Measurements from ENCODE around the gene LPIN1. TPM values are rescaled to one million over a fixed set of nuclear protein-coding genes. Genes with fewer than 3 reads are reported as not detected.

The LPIN1 gene
- total RNA-seq, 4 donors from 2014 or later: 19.0 to 52.3 (median 30.5) TPM

DNA sequence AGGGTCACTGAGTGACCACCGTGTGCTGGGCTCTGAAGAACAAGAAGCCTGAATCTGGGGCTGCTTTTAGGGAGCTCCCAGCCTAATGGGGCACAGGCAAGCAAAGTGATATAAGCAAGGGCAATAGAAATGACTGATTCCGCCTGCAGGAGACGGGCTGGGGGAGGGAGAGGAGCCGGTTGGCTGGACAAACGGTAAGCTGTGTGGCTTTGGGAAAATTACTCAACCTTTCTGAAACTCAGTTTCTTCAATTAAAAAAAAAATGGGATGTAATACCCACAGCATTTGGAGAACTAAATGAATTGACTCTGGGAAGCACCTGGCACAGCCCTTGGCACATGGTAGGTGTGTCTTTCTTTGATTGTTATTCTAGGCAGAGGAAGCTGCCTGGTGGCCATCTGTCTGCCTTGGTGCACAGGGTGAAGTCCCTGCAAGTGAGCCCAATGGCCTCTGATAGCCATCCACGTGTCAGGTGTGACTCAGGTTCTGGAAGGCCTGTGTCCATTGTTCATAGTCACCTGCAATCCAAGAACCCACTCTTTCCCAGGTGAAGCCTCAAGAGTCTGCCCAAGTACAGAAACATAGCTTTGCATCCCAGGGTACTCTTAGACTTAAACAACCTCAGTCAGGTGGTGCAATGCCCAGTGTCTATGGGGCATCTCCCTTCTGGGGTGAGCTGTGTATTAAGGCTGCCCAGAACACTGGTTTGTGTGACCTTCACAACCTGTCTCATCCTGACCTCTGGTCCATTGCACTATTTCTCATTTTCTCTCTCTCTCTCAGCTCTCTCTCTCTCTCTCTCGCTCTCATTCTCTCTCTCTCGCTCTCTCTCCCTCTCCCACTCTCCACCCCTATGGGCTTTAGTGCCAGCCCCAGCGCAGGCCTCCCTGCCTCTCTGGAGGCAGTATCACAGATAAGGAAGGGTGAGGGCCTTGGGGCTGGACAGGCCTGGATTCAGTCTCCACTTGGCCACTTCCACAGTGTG, 46.5 kb upstream of the LPIN1 start:
- no peak overlapping the region for H3K27ac ChIP-seq
- no peaks in the 10 kb centered on the region for H3K36me3 ChIP-seq
- TF ChIP-seq, protein P1, sequence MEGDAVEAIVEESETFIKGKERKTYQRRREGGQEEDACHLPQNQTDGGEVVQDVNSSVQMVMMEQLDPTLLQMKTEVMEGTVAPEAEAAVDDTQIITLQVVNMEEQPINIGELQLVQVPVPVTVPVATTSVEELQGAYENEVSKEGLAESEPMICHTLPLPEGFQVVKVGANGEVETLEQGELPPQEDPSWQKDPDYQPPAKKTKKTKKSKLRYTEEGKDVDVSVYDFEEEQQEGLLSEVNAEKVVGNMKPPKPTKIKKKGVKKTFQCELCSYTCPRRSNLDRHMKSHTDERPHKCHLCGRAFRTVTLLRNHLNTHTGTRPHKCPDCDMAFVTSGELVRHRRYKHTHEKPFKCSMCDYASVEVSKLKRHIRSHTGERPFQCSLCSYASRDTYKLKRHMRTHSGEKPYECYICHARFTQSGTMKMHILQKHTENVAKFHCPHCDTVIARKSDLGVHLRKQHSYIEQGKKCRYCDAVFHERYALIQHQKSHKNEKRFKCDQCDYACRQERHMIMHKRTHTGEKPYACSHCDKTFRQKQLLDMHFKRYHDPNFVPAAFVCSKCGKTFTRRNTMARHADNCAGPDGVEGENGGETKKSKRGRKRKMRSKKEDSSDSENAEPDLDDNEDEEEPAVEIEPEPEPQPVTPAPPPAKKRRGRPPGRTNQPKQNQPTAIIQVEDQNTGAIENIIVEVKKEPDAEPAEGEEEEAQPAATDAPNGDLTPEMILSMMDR (IDR thresholded peaks at IDR 0.05): no peak
- TF ChIP-seq POLR2A (IDR thresholded peaks at IDR 0.05): no peak
- no peaks in the 10 kb centered on the region for H3K9me3 ChIP-seq
- no peak for DNase-seq
- intact Hi-C loops (cut with DNase I; ENCODE audit: low total_unique reads): no loop called here
- no peaks in the 10 kb centered on the region for H3K4me1 ChIP-seq
- no peaks in the 10 kb centered on the region for H3K27me3 ChIP-seq
- H3K4me3 ChIP-seq: no peak overlapping the region

DNA sequence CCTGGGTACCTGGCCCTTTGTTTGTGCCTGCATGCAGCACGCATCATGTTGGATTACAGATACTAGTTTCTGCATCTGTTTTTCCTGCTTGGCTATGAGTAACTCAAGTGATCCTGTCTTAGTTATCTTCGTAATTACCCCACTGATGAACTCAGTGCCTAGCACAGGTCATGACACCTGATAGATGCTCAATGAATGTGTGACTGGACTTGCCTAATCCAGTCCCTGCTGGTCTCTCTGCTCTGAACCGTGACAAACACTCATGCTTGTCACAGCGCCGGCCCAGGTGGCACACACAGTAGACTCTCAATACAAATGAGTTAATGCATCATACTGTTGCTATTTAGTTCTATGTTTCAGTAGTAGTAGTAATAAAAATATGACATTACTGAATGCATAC, 45.2 kb upstream of the LPIN1 start:
- H3K9me3 ChIP-seq: no peaks in the 10 kb centered on the region
- no peak overlapping the region for H3K27ac ChIP-seq
- intact Hi-C loops (cut with DNase I; ENCODE audit: low total_unique reads): no loop called here
- no peak overlapping the region for H3K4me3 ChIP-seq
- no peak for DNase-seq
- TF ChIP-seq, protein P1 (IDR thresholded peaks at IDR 0.05): no peak
- TF ChIP-seq POLR2A (IDR thresholded peaks at IDR 0.05): no peak
- no peaks in the 10 kb centered on the region for H3K36me3 ChIP-seq
- no peaks in the 10 kb centered on the region for H3K4me1 ChIP-seq
- no peaks in the 10 kb centered on the region for H3K27me3 ChIP-seq

DNA sequence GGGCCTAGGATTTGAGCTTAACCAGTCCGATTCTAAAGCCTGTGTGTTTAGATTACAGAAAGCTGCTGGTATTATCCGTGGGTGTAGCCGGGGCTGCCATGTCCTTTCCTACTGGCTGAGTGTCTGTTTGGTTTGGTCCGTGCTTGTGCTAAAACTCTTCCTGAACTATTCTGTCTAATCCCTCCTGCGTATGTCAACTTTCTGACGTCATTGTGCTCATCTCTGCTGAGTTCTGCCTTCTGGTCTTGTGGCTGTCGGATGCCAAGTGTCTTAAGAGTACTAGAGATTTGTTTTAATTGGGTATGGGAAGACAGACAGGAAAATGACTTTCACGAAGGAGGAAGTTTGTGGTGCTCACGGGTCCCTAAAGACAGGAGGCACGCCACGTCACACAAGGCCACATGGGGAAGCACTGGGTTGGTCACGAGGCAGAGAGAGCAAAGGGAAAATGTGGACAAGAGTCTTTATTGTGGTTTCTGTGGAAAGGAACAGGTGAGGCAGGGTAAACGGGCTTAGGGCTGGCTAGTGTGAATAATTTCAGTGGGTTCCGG, 44.6 kb upstream of the LPIN1 start:
- H3K27ac ChIP-seq: no peak overlapping the region
- H3K9me3 ChIP-seq: no peaks in the 10 kb centered on the region
- H3K36me3 ChIP-seq: no peaks in the 10 kb centered on the region
- no peaks in the 10 kb centered on the region for H3K27me3 ChIP-seq
- DNase-seq: no peak
- no peak overlapping the region for H3K4me3 ChIP-seq
- no peaks in the 10 kb centered on the region for H3K4me1 ChIP-seq
- intact Hi-C loops (cut with DNase I; ENCODE audit: low total_unique reads): no loop called here
- TF ChIP-seq, protein P1 (IDR thresholded peaks at IDR 0.05): no peak
- TF ChIP-seq POLR2A (IDR thresholded peaks at IDR 0.05): no peak

DNA sequence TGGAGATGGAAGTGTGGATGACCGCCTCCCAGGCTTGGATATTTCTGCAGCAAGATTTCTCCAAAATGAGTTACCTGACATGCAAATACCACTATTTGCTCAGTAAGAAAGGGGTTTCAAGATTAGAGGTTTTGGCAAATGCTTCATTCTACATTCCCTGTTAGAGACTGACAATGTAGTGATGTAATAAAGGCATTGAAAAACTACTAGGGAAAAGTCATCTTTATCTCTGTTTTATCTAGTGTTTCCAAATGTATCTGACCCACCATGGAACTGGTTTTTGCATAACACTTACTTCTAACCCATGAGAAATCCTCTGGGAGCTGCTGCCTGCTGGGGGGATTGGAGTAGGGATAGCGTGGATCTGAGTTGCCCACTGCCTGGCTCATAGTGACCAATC, 43.5 kb upstream of the LPIN1 start:
- intact Hi-C loops (cut with DNase I; ENCODE audit: low total_unique reads): no loop called here
- Histone ChIP-seq H3K4me3 (no peak overlapping the region), H3K27ac (no peak overlapping the region), H3K4me1 (no peaks in the 10 kb centered on the region), H3K36me3 (no peaks in the 10 kb centered on the region), H3K9me3 (no peaks in the 10 kb centered on the region), H3K27me3 (no peaks in the 10 kb centered on the region)
- TF ChIP-seq, protein P1 (IDR thresholded peaks at IDR 0.05): no peak
- TF ChIP-seq POLR2A (IDR thresholded peaks at IDR 0.05): no peak
- no peak for DNase-seq

DNA sequence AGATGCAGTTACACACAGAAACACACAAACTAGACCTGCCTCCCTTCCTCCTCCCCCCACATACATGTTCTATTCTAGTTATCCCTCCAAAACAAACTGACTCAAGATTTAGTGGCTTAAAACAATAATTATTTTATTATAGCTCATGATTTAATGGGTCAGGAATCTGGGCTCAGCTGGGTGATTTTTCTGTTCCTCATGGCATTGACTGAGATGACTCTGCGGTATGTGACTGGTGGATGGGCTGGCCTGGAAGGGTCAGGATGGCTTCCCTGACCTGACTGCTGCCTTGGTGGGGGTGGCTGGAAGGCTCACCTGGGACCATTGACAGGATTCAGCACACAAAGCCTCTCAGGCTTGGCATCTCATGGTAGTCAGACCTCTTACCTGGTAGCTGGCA, 42.7 kb upstream of the LPIN1 start:
- Histone ChIP-seq H3K27ac (no peak overlapping the region), H3K27me3 (no peaks in the 10 kb centered on the region), H3K4me3 (no peak overlapping the region), H3K36me3 (no peaks in the 10 kb centered on the region), H3K9me3 (no peaks in the 10 kb centered on the region), H3K4me1 (no peaks in the 10 kb centered on the region)
- intact Hi-C loops (cut with DNase I; ENCODE audit: low total_unique reads): no loop called here
- no peak for DNase-seq
- TF ChIP-seq, protein P1 (IDR thresholded peaks at IDR 0.05): no peak
- TF ChIP-seq POLR2A (IDR thresholded peaks at IDR 0.05): no peak
